HCT116 (cell line): Measurements from ENCODE around the gene RBP7. TPM values are rescaled to one million over a fixed set of nuclear protein-coding genes. Genes with fewer than 3 reads are reported as not detected.

ENCODE experiments used
- ATAC-seq: fragments of 200-7000 bp; cut with Tn5 transposase; 2 replicates; pipeline ENCODE4 v1.9.1; 2020; ENCODE audit warnings: mild to moderate bottlenecking, moderate library complexity
- BruUV-seq: library from RNA; stranded (reverse); fragments of 400-500 nt; replicated peaks from 2 replicates; lab custom pipeline; 2021; lab: Mats Ljungman, UMichigan
- CTCF ChIA-PET: fragments of 300-600 bp; sonication (Branson Sonifier 250); formaldehyde crosslinking; loops from one replicate; lab custom pipeline; 2021; ENCODE audit warnings: antibody characterized with exemption; lab: Charles Lee
- POLR2A ChIA-PET: fragments of 300-600, 350-600 bp; sonication (Branson Sonifier 250); formaldehyde crosslinking; loops from one replicate; lab custom pipeline; 2021; ENCODE audit warnings: antibody characterized with exemption; lab: Charles Lee
- RAD21 ChIA-PET, 2 experiments: fragments of 300-600 bp; sonication (Branson Sonifier 250); formaldehyde crosslinking; loops; one replicate each; lab custom pipeline; 2023; ENCODE audit warnings: low total read pairs in 2 of 2; ENCODE audit not compliant: uncharacterized antibody in 2 of 2, unreplicated experiment in 2 of 2, low non-redundant PET in 1 of 2; lab: Charles Lee
- DNase-seq: peaks from one replicate; pipeline ENCODE4 v3.0.0-alpha.2; 2010; ENCODE audit warnings: low read depth, low spot score
- H2AFZ ChIP-seq: fragments of 200-600 bp; shearing (Covaris generic), sonication (generic); 2 replicates; pipeline ENCODE4 v1.6.1; 2017; ENCODE audit warnings: low read depth, mixed run types, mixed read lengths, antibody characterized with exemption, low read length; ENCODE audit not compliant: poor library complexity, severe bottlenecking
- H3K27ac ChIP-seq: 2 replicates; pipeline ENCODE4 v1.5.1; 2012; ENCODE audit warnings: low read depth, low read length
- H3K27me3 ChIP-seq: fragments of 200-600 bp; sonication (generic); 2 replicates; pipeline ENCODE4 v1.6.1; 2016; ENCODE audit warnings: mixed run types, low read length, mixed read lengths; ENCODE audit not compliant: insufficient read depth
- H3K36me3 ChIP-seq, 2 experiments: fragments of 200-500 bp in 1 of 2; fragments of 200-600 bp in 1 of 2; sonication (Bioruptor generic) in 1 of 2; sonication (generic) in 1 of 2; 2 replicates each; pipeline versions ENCODE4 v1.5.1 to v1.6.1; 2014 to 2016; ENCODE audit warnings: low read length in 2 of 2, inconsistent platforms in 1 of 2, mixed read lengths in 1 of 2, mixed run types in 1 of 2; ENCODE audit not compliant: insufficient read depth in 2 of 2, control insufficient read depth in 1 of 2
- H3K4me1 ChIP-seq, 2 experiments: fragments of 200-600 bp in 1 of 2; sonication (generic) in 1 of 2; 2 replicates each; pipeline versions ENCODE4 v1.5.1 to v1.6.1; 2012 to 2017; ENCODE audit warnings: low read length in 2 of 2, inconsistent platforms in 1 of 2, mild to moderate bottlenecking in 1 of 2, mixed read lengths in 1 of 2, mixed run types in 1 of 2, moderate library complexity in 1 of 2; ENCODE audit not compliant: insufficient read depth in 2 of 2, control insufficient read depth in 1 of 2
- H3K4me2 ChIP-seq: fragments of 200-600 bp; sonication (generic); 2 replicates; pipeline ENCODE4 v1.6.1; 2017; ENCODE audit warnings: mixed run types, low read length, mixed read lengths
- H3K4me3 ChIP-seq, 2 experiments: fragments of 200-600 bp in 1 of 2; sonication (generic) in 1 of 2; replicated peaks in 1 of 2; 2 replicates each; pipeline ENCODE4 v1.5.1; 2011 to 2016; ENCODE audit warnings: low read length in 2 of 2, control low read depth in 1 of 2, low read depth in 1 of 2, mild to moderate bottlenecking in 1 of 2, mixed read lengths in 1 of 2, mixed run types in 1 of 2
- H3K79me2 ChIP-seq: fragments of 200-600 bp; sonication (generic); 2 replicates; pipeline ENCODE4 v1.6.1; 2017; ENCODE audit warnings: mild to moderate bottlenecking, mixed run types, low read length, moderate library complexity, mixed read lengths; ENCODE audit not compliant: insufficient read depth
- H3K9ac ChIP-seq: fragments of 200-600 bp; sonication (generic); 2 replicates; pipeline ENCODE4 v1.6.1; 2016; ENCODE audit warnings: low read length, mixed read lengths
- H3K9me2 ChIP-seq: fragments of 200-600 bp; sonication (generic), shearing (Covaris generic); 2 replicates; pipeline ENCODE4 v1.6.1; 2017; ENCODE audit warnings: mixed run types, mild to moderate bottlenecking, moderate library complexity; ENCODE audit not compliant: insufficient read depth
- H3K9me3 ChIP-seq, 2 experiments: fragments of 200-500 bp in 1 of 2; fragments of 200-600 bp in 1 of 2; sonication (Bioruptor generic) in 1 of 2; sonication (generic) in 1 of 2; 2 replicates each; pipeline ENCODE4 v1.6.1; 2014 to 2017; ENCODE audit warnings: low read length in 2 of 2, mixed read lengths in 2 of 2, inconsistent platforms in 1 of 2, low read depth in 1 of 2, mild to moderate bottlenecking in 1 of 2, mixed run types in 1 of 2, moderate library complexity in 1 of 2; ENCODE audit not compliant: control insufficient read depth in 1 of 2, insufficient read depth in 1 of 2
- H4K20me1 ChIP-seq: fragments of 200-600 bp; sonication (generic), shearing (Covaris generic); 2 replicates; pipeline ENCODE4 v1.6.1; 2017; ENCODE audit warnings: mixed run types, mild to moderate bottlenecking, moderate library complexity; ENCODE audit not compliant: insufficient read depth
- CBX3 ChIP-seq: IDR thresholded peaks from 2 replicates; pipeline ENCODE4 v1.6.1; 2012; ENCODE audit warnings: low read depth
- EGR1 ChIP-seq: IDR thresholded peaks from 2 replicates; pipeline ENCODE4 v1.6.1; 2012; ENCODE audit warnings: low read depth
- ELF1 ChIP-seq: IDR thresholded peaks from 2 replicates; pipeline ENCODE4 v1.6.1; 2012; ENCODE audit warnings: low read depth, borderline replicate concordance
- EZH2phosphoT487 ChIP-seq: fragments of 200-600 bp; IDR thresholded peaks from 2 replicates; pipeline ENCODE4 v1.6.1; 2018; ENCODE audit warnings: antibody characterized with exemption, borderline replicate concordance
- FOSL1 ChIP-seq: IDR thresholded peaks from 2 replicates; pipeline ENCODE4 v1.6.1; 2012; ENCODE audit warnings: low read depth
- JUND ChIP-seq: IDR thresholded peaks from 2 replicates; pipeline ENCODE4 v1.6.1; 2012
- POLR2A ChIP-seq: IDR thresholded peaks from 2 replicates; pipeline ENCODE4 v1.7.0; 2011; ENCODE audit warnings: borderline replicate concordance; ENCODE audit not compliant: insufficient read depth, insufficient read length; ENCODE audit errors: extremely low read depth
- POLR2AphosphoS5 ChIP-seq: IDR thresholded peaks from 2 replicates; pipeline ENCODE4 v1.6.1; 2011; ENCODE audit warnings: mild to moderate bottlenecking, low read depth, low read length, moderate library complexity
- REST ChIP-seq: IDR thresholded peaks from 2 replicates; pipeline ENCODE4 v1.6.1; 2012; ENCODE audit warnings: low read depth
- SP1 ChIP-seq: IDR thresholded peaks from 2 replicates; pipeline ENCODE4 v1.6.1; 2012; ENCODE audit warnings: low read depth
- SRF ChIP-seq: IDR thresholded peaks from 2 replicates; pipeline ENCODE4 v1.6.1; 2012; ENCODE audit warnings: low read depth
- TCF7L2 ChIP-seq: IDR thresholded peaks from 2 replicates; pipeline ENCODE4 v1.7.0; 2011; ENCODE audit warnings: borderline replicate concordance, inconsistent platforms; ENCODE audit not compliant: insufficient read depth, insufficient read length; ENCODE audit errors: extremely low read depth
- ZBTB33 ChIP-seq: IDR thresholded peaks from 2 replicates; pipeline ENCODE4 v1.6.1; 2011; ENCODE audit warnings: mild to moderate bottlenecking, low read length, moderate library complexity; ENCODE audit not compliant: insufficient replicate concordance; ENCODE audit errors: extremely low read depth
- ZNF274 ChIP-seq: fragments of 200-500 bp; sonication (Bioruptor generic); IDR thresholded peaks from 2 replicates; pipeline ENCODE4 v1.6.1; 2014; ENCODE audit warnings: mild to moderate bottlenecking, low read depth, low read length, inconsistent platforms
- intact Hi-C: fragments of 100-400 bp; cut with micrococcal nuclease; formaldehyde crosslinking; loops from 2 replicates; pipeline ENCODE4 v1.10.0; 2022
- total RNA-seq: library from RNA; stranded (reverse); gene quantifications from one replicate; pipeline ENCODE4 v1.2.1, GENCODE V29; 2021; ENCODE audit not compliant: unreplicated experiment
- TF ChIP-seq, protein P1 (sequence below): IDR thresholded peaks from 2 replicates; pipeline ENCODE4 v1.6.1; 2012

Gene RBP7
- total RNA-seq, 1 experiment from 2014 or later: 45.6 TPM

DNA sequence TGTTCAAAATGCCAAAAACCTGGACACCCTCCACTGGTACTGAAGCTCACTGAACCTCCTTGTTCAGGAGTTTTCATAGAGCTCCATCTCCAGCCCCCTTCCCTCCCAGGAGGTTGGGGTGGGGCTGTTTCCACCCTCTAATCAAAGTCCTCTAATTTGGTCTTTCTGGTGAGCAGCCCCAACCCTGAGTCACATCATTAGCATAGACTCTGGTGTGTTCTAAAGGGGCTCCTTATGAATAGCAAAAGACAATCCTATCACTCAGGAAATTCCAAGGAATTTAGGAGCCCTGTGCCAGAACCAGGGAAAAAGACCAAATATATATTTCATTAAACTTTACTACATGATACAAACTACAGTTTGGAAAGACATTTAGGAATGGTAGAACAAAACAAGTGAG, 22.5 kb downstream of the RBP7 start:
- H3K27ac ChIP-seq: no peak overlapping the region
- no peak for TF ChIP-seq EZH2phosphoT487
- TF ChIP-seq, protein P1, sequence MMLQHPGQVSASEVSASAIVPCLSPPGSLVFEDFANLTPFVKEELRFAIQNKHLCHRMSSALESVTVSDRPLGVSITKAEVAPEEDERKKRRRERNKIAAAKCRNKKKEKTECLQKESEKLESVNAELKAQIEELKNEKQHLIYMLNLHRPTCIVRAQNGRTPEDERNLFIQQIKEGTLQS: no peak
- TF ChIP-seq ELF1: no peak
- TF ChIP-seq, all 23 proteins: peak for 0
- POLR2A ChIA-PET: interaction anchor here (0.7 kb wide), 1 partner anchor 77 kb away, joined by 3 read pairs; the partner anchor contains the start of genes LZIC and NMNAT1
- Histone ChIP-seq H3K4me1 (peaks cover 0 to 7% of the 10 kb centered on the region in 2 experiments; a peak in 1 of 4 replicates), H3K9me3 (no peaks in the 10 kb centered on the region), H3K27me3 (no peaks in the 10 kb centered on the region), H2AFZ (no peak overlapping the region), H3K9ac (no peak overlapping the region), H3K79me2 (no peaks in the 10 kb centered on the region), H4K20me1 (no peaks in the 10 kb centered on the region), H3K36me3 (no peaks in the 10 kb centered on the region), H3K4me2 (no peak overlapping the region), H3K4me3 (no peak overlapping the region), H3K9me2 (no peaks in the 10 kb centered on the region)
- RAD21 ChIA-PET: no interaction called here
- DNase-seq (no peak), ATAC-seq (no peak)
- intact Hi-C loops: no loop called here
- CTCF ChIA-PET: no interaction called here
- no TSS peak for BruUV-seq

DNA sequence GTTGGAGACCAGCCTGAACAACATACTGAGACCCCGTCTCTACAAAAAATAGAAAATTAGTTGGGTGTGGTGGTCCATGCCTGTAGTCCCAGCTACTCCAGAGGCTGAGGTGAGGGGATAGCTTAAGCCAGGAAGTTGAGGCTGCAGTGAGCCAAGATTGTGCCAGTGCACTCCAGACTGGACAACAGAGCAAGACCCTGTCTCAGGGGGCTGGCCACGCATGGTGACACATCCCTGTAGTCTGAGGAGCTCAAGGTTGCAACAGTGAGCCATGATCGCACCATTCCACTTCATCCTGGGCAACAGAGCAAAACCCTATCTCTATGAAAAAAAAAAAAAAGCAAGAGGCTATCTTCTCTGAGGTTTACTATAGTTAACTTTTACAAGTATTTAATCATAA, 23.1 kb downstream of the RBP7 start:
- Histone ChIP-seq H2AFZ (no peak overlapping the region), H3K4me2 (no peak overlapping the region), H3K9me2 (no peaks in the 10 kb centered on the region), H4K20me1 (no peaks in the 10 kb centered on the region), H3K9me3 (no peaks in the 10 kb centered on the region), H3K27me3 (no peaks in the 10 kb centered on the region), H3K9ac (no peak overlapping the region), H3K36me3 (no peaks in the 10 kb centered on the region), H3K79me2 (no peaks in the 10 kb centered on the region), H3K27ac (no peak overlapping the region), H3K4me1 (peaks cover 0 to 7% of the 10 kb centered on the region in 2 experiments; a peak in 1 of 4 replicates), H3K4me3 (no peak overlapping the region)
- no TSS peak for BruUV-seq
- DNase-seq (no peak), ATAC-seq (no peak)
- RAD21 ChIA-PET: interaction anchor here in 1 of 2 experiments (0.7 kb wide), 1 partner anchor 42 kb away, joined by 3 read pairs; no protein-coding TSS in a partner anchor
- POLR2A ChIA-PET: interaction anchor here (0.7 kb wide), 1 partner anchor 77 kb away, joined by 3 read pairs; the partner anchor contains the start of genes LZIC and NMNAT1
- intact Hi-C loops: no loop called here
- CTCF ChIA-PET: no interaction called here
- no peak for TF ChIP-seq EGR1
- TF ChIP-seq ZNF274: no peak
- TF ChIP-seq POLR2A: no peak
- TF ChIP-seq JUND: no peak
- no peak for TF ChIP-seq FOSL1
- TF ChIP-seq REST: no peak
- TF ChIP-seq CBX3: no peak
- TF ChIP-seq ZBTB33: no peak
- no peak for TF ChIP-seq SP1
- TF ChIP-seq POLR2AphosphoS5: no peak
- TF ChIP-seq, protein P1: no peak
- TF ChIP-seq TCF7L2: no peak
- TF ChIP-seq SRF: no peak
